Measurements from ENCODE around the gene RPGRIP1. TPM values are rescaled to one million over a fixed set of nuclear protein-coding genes. Genes with fewer than 3 reads are reported as not detected.
"Not testable (repeated sequence)": the region's sequence is repeated elsewhere in the genome, so short reads cannot be mapped to it uniquely, and the experiment has no call there.

The RPGRIP1 gene
- 0.52 TPM for total RNA-seq
- long read RNA-seq = 0 reads

DNA sequence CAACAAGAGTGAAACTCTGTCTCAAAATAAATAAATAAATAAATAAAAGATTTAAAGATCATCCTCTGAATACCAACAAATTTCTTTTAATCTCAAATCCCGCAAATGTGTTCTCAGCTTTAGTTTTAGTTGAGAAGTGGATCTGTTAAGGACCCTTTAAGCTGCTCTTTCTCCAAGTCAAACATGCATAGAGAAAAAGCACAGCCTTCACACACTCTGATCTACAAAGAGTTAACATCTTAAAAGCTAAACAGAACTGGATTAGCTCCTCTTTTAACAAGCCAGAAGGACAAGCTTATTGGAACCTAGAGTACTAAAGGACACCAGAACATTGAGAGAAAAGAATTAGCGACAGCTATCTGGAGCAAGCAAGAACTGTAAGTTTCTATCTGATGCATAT lies at the start of gene RPGRIP1:
Gene RPGRIP1, plus strand, starts transcription at position 301 of the 400 bp plus-strand sequence. CDS start 7,894 bp downstream, outside the sequence.
- DNase-seq = no peak
- intact Hi-C loops (cut with micrococcal nuclease) = no loop called here
- ATAC-seq = no peak

DNA sequence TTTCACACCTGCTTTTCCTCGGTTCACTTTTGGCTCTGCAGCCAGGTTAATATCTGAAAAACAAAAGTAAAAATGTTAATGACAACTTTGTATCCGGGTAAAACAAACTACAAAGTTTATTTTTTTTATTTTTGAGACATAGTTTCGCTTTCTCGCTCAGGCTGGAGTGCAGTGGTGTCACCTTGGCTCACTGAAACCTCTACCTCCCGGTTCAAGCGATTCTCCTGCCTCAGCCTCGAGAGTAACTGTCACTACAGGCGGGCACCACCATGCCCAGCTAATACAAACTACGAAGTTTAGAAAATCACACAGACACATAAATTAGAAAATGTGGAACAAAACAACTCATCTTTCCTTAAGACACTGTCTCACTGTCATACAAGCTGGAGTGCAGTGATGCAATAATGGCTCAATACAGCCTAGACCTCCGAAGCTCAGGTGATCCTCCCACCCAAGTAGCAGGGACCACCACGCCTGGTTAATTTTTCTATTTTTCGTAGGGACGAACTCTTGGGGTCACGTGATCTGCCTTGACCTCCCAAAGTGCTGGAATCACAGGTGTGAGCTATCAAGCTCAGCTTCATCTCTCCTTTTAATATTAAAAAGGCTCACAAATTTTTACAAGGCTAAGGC lies 48.7 kb upstream of the RPGRIP1 start:
- intact Hi-C loops (cut with micrococcal nuclease) = loop anchor here (10.0 kb wide), 1 partner anchor 154 kb away; the partner anchor contains the start of gene SUPT16H
- DNase-seq (no peak), ATAC-seq (no peak)

DNA sequence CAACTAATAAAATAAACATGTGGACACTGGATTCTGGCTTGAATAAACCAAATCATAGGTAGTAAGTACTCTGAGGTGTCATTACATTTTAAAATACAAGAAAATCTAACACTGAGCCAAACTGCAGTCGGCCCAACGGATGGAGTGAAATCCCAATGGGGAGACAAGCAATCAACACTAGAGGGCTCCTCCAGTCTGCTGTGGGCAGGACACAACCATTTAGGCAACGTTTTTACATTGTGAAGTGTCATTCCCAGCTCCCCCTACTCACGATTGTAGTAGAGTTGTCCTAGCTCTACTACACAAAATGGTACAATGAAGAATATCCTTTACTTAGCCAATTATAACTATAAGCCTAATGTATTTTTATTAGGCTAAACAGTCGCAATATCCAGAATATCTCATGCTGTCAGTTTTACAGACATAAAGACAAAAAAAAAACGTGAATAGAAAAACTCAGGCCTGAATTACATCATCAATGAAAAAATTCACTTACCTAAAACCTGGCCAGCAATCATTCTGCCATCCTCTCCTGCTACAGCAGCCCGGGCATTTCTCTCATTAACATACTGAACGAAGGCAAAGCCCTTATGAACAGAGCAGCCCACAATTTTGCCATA lies 46.3 kb upstream of the RPGRIP1 start:
- no peak for DNase-seq
- ATAC-seq = peak; percentile 39
- intact Hi-C loops (cut with micrococcal nuclease) = loop anchor here (10.0 kb wide), 1 partner anchor 151 kb away; the partner anchor contains the start of gene SUPT16H

DNA sequence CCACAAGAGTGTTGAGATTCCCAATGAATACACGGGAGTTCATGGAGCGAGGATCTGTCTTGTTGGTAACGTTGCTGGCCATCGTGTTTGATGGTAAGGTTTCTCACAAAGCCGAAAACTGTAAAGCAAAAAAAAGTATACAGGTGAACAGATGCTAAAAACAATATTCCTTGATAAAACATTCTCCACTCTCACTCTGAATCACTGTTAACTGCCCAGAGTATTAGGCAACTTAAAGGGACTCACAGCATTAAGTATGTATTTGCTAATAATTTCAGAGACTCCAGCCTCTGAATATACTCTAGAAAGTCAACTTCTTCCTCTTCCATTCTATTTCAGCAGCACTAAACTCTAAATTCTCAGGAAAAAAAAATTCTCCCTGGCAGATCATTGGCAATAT lies 45.8 kb upstream of the RPGRIP1 start:
- no peak for ATAC-seq
- DNase-seq = no peak
- intact Hi-C loops (cut with micrococcal nuclease) = loop anchor here (10.0 kb wide), 1 partner anchor 151 kb away; the partner anchor contains the start of gene SUPT16H

DNA sequence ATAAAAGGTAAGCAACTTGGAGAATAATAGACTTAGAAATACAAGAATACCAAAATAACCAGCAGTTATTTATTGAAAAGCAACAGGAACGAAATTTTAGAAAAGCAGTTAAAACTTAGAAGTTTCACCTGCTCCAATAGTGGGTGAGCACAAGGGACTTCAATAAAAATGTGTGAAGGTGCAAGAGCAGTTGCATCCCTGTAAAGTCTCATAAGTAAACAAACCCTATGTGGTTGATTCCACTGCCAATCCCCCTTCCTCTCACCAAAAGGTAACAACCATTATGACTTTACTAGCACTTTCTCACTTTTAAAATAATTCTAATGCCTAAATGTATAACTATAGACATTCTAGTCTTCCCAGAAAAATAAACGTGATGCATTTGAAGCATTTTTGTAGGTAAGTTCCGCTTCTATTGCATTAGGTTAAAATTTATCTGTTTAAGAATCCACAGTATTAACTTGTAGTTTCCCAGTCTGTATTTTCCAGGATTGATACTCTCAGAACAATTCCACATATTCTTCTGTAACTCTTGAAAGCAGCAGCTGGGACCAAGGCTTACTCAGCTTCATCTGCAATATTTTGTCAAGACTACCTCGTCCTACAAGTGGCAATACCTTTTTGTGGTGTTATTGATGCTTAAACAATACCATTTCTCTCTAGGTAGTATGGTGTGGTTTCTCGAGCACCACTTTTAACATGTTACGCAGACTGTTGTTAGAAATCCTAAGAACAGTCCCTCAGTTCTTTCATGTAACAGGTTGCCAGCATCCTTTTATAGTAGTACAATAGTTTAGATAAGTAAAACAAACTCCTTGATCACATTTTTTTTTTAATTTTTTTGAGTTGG lies 42.7 kb upstream of the RPGRIP1 start:
- ATAC-seq (no peak), DNase-seq (no peak)
- intact Hi-C loops (cut with micrococcal nuclease) = loop anchor here (10.0 kb wide), 1 partner anchor 148 kb away; the partner anchor contains the start of gene SUPT16H

DNA sequence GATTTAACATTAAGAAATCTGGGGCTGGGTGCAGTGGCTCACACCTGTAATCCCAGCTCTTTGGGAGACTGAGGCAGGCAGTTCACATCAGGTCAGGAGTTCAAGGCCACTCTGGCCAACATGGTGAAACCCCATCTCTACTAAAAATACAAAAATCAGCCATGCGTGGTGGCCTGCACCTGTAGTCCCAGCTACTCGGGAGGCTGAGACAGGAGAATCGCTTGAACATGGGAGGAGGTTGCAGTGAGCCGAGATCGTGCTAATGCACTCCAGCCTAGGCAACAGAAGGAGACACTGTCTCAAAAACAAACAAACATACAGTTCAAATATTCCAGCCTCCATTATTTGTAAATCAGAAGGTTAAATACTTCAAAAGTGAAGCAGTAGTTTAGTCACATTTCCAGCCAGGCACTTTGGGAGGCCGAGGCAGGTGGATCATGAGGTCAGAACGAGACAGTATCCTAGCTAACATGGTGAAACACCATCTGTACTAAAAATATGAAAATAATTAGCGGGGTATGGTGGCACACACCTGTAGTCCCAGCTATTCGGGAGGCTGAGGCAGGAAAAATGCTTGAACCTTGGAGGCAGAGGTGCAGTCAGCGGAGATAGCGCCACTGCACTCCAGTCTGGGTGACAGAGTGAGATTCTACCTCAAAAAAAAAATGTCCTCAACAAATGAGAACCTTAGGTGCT lies 40.9 kb upstream of the RPGRIP1 start:
- DNase-seq (no peak), ATAC-seq (no peak)
- intact Hi-C loops (cut with micrococcal nuclease) = loop anchor here (10.0 kb wide), 1 partner anchor 146 kb away; the partner anchor contains the start of gene SUPT16H

DNA sequence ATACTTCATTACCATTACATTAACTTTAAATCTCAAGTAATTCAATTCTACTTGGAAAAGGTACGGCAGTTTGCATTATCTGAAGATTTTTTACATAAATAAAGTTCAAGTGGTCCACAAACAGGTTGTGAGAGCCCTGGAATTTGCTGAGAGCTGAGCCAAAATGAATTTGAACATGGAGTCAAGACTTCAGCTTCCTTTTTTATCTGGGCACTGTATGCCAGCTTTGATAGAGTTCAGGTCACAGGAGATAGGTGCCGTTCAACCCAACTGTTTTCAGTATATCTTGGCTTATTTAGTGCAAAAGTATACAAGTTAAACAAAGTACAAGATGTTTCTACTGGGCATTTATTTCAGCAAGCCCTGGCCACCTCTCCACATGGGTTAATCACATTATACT lies 39.5 kb upstream of the RPGRIP1 start:
- intact Hi-C loops (cut with micrococcal nuclease) = no loop called here
- DNase-seq = no peak
- ATAC-seq = peak; percentile 43

DNA sequence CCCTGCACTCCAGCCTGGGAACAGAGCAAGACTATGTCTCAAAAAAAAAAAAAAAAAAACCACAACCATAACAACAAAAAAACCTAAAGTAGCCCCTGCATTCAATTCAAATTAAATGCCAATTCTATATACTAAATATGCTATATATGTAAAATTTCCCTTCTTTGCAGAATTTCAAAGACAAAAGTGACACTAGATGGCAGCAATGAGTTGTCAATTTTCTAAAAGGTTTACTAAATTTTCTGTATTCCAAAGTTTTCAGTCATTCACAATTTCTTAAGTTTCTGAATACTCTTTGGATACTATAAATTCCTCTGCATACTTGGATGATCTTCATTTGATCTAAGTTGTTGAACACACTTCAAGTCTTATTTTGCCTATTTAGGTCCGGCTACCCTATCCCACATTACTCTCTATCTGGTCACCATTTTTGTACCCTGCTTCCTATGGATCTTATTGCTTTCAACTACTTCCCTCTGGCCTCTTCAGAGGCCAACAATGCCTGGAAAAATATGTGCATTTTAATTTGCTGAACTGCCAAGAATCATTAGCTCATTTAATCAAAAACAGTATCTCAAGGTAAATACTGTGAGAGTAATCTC lies 38.6 kb upstream of the RPGRIP1 start:
- DNase-seq (no peak), ATAC-seq (no peak)
- intact Hi-C loops (cut with micrococcal nuclease) = no loop called here

DNA sequence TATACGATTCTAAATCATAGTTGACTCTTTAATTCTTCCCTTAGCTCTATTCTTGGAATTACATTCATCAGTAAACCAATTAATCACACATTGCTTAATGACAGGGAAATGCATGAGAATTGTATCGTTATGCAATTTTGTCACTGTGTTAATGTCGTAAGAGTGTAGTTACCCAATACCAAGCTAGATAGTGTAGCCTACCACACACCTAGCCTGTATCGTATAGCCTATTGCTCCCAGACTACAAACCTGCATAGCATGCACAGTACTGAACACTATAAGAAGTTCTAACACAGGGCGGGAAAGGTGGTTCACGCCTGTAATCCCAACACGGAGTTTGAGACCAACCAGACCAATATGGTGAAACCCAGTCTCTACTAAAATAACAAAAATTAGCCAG lies 35.3 kb upstream of the RPGRIP1 start:
- intact Hi-C loops (cut with micrococcal nuclease) = no loop called here
- no peak for DNase-seq
- ATAC-seq = no peak

DNA sequence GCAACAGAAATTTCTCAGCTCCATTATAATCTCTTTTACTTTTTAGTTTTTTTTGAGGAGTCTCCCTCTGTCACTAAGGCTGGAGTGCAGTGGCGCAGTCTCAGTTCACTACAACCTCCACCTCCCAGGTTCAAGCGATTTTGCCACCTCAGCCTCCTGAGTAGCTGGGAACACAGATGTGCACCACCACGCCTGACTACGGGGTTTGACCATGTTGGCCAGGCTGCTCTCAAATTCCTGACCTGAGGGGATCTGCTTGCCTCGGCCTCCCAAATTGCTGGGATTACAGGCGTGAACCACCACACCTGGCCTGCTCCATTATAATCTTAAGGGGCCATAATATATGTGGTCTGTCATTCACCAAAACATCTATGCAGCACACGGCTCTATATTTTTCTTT lies 34.1 kb upstream of the RPGRIP1 start:
- DNase-seq (no peak), ATAC-seq (no peak)
- intact Hi-C loops (cut with micrococcal nuclease) = no loop called here

DNA sequence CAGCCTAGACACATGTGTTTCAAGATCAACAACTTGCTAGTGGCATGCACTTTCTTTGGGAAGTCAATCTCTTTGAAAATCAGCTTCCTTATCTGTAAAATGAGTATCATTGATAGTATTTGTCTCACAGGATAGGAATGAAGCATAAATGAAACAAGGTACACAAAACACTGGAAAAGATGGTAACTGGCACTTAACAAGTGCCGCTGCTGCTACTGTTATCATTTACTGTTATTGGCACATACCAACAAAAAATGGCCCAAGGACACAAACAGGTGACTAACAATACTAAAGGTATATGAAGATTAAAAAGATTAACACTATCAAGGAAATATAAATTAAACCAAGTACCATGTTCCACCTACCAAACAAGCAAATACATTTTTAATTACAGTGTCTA lies 31.5 kb upstream of the RPGRIP1 start:
- DNase-seq = no peak
- no peak for ATAC-seq
- intact Hi-C loops (cut with micrococcal nuclease) = no loop called here

DNA sequence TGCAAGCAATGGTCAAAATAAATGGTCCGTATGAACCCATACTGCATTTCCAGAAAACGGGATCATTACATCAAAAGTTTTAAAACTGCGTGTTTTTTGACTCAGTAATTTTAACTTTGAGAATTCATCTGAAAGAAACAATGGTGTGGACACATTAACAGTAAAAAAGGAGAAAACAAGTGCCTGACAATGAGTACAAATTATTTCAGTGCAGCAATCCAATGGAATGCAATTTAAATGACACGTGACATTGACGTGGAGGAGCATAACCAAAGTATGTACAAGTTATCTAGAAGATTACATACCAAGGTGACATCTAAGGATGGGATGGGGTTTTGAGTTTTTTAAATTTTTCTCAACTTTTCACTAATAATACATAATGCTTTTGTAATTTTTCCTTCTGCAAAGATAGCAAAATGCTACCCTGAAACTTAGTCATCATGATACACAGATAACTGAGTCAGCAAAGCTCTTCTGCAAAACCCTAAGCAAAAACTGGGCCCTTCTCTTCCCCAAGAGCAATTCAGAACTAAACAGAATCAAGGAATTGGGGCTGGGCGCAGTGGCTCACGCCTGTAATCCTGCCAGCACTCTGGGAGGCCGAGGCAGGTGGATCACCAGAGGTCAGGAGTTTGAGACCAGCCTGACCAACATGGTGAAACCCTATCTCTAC lies 31.0 kb upstream of the RPGRIP1 start:
- ATAC-seq = no peak
- no peak for DNase-seq
- intact Hi-C loops (cut with micrococcal nuclease) = no loop called here

DNA sequence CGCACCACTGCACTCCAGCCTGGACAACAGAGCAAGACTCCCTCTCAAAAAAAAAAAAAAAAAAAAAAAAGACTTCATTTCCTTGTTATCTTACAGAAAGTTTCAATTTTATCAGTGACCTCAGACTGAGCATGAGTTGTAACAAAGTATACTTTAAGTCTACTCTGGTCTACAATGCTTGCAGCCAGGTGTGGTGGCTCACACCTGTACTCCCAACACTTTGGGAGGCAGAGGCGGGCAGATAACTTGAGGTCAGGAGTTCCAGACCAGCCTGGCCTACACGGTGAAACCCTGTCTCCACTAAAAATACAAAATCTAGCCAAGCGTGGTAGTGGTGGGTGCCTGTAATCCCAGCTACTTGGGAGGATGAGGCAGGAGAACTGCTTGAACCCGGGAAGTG lies 28.7 kb upstream of the RPGRIP1 start:
- intact Hi-C loops (cut with micrococcal nuclease) = no loop called here
- ATAC-seq = no peak
- DNase-seq = no peak

DNA sequence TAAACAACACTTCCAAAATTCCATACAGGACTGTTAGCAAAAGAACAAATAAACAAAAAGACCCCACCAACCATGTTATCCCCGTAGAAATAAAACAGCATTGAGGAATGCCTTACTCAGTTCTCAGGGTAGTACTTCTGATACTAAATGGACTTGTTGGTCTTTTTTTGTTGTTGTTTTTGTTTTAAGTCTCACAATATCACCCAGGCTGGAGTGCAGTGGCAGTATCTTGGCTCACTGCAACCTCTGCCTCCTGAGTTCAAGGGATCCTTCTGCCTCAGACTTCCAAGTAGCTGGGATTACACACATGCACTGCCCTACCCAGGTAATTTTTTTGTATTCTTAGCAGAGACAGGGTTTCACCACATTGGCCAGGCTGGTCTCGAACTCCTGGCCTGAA lies 27.7 kb upstream of the RPGRIP1 start:
- DNase-seq (no peak), ATAC-seq (no peak)
- intact Hi-C loops (cut with micrococcal nuclease) = no loop called here

DNA sequence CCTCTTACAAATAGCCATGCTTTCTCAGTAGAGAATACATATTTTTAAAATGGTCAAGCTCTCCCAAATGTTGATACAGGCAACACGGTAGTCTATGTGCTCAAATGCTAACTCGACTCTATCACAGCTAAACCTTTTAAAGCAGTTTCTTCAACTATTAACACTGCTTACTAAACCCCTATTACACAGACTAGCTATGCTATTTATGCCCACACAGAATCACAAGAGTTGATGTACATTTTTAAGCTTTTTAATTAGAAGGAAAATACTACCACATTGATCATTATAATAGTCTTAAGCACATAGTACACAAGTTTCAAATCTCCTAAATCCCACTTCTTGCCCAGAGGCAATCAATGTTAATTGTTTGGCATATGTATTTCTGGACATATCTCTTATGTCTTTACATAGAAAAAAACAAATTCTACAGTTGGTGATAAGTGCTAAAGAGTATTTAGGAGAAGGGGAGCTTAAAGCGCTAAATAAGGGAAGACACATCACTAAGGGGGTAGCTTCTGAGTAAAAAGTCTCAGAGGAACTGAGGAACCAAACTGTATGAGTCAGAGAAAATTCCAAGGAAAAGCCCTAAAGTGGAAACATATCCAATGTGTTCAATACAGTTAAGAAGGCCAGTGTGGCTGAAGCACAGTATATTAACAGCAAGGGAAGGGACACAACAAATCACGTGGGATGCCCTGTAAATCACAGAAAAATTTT lies 24.3 kb upstream of the RPGRIP1 start:
- intact Hi-C loops (cut with micrococcal nuclease) = no loop called here
- no peak for ATAC-seq
- DNase-seq = no peak

DNA sequence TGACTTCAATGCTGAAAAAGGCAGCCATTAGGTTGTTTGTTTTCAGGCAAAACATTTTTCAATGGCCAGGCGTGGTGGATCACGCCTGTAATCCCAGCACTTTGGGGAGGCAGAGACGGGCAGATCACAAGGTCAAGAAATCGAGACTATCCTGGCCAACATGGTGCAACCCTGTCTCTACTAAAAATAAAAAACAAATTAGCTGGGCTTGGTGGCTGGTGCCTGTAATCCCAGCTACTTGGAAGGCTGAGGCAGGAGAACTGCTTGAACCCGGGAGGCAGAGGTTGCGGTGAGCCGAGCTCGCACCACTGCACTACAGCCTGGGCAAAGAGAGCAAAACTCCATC lies 23.8 kb upstream of the RPGRIP1 start:
- intact Hi-C loops (cut with micrococcal nuclease); DNase-seq; ATAC-seq: not testable (repeated sequence)

DNA sequence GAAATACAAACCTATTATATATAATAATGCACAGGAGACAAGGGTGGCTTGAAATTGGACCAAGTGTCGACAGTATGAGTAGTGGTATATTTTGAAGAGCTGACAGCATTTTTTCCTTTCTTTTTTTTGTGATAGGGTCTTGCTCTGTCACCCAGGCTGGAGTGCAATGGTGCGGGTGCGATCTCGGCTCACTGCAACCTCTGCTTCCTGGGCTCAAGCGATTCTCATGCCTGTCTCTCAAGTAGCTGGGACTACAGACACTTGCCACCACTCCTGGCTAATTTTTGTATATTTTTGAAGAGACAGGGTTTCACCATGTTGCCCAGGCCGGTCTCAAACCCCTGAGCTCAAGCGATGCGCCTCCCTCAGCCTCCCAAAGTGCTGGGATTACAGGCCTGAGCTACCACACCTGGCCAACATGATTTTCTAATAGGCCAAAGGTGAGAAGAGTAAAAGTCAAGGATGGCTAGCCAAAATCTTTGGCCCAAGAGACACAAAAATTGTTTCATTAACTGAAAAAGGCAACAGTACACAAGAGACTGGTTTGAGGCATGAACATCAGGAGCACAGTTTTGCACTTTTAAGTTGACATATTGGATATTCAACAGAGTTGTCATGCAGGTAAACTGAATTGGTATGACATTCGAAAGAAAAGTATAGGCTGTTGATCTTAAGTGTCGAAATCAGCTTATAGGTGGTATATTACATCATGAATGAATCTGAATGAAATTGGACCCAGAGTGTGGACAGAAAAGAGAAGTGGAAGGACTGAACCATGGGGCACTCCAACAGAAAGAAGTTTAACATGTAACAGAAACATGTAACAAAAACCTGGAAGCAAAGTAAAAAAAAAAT lies 23.1 kb upstream of the RPGRIP1 start:
- intact Hi-C loops (cut with micrococcal nuclease) = no loop called here
- ATAC-seq = no peak

More for the DNA sequence above, 23.1 kb upstream of the RPGRIP1 start:
- no peak for DNase-seq
